UCSD-AML1 (cell line): ENCODE measurements around the gene DXO.
"Not testable (repeated sequence)": the region's sequence is repeated elsewhere in the genome, so short reads cannot be mapped to it uniquely, and the experiment has no call there.

Experiments
- DNase-seq: peaks from one replicate; lab custom pipeline; 2025; ENCODE audit not compliant: unreplicated experiment; lab: John Stamatoyannopoulos, UW

The DXO gene

GRCh38 chr6:31980195-31980876 is 8.4 kb upstream of the DXO start:
- DNase-seq = not testable (repeated sequence)

GRCh38 chr6:31979238-31979898 is 7.4 kb upstream of the DXO start:
- no peak for DNase-seq

- DNase-seq = no peak
Observed at GRCh38 chr6:31978831-31979230, 6.9 kb upstream of the DXO start.

DNA sequence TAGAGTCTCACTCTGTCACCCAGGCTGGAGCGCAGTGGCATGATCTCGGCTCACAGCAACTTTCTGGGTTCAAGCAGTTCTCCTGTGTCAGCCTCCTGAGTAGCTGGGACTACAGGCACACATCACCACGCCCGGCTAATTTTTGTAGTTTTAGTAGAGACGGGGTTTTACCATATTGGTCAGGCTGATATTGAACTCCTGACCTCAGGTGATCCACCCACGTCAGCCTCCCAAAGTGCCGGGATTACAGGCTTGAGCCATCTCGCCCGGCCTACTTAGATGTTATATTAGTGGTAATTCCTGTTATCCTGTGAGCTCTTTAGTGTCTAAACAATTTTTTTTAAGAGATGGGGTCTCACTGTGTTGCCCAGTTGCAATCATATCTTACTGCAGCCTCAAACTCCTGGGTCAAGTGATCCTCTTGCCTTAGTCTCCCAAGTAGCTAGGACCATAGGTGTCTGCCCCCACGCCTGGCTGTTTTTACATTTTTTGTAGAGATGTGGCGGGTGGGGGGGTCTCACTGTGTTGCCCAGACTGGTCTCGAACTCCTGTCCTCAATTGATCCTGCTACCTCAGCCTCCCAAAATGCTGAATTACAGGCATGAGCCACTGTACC is 6.0 kb upstream of the DXO start:
- no peak for DNase-seq

DNA sequence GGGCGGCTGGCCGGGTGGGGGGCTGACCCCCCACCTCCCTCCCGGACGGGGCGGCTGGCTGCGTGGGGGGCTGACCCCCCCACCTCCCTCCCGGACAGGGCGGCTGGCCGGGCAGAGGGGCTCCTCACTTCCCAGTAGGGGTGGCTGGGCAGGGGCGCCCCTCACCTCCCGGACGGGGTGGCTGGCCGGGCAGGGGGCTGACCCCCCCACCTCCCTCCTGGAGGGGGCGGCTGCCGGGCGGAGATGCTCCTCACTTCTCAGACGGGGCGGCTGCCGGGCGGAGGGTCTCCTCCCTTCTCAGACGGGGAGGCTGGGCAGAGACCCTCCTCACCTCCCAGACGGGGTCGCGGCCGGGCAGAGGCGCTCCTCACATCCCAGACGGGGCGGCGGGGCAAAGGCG is 4.1 kb upstream of the DXO start:
- not testable (repeated sequence) for DNase-seq

GRCh38 chr6:31972709-31973350 is 892 bp upstream of the DXO start:
- DNase-seq = no peak

GRCh38 chr6:31971279-31971992 is 502 bp downstream of the DXO start:
- DNase-seq = no peak

GRCh38 chr6:31970604-31971271 is 1.2 kb downstream of the DXO start:
- no peak for DNase-seq

DNA sequence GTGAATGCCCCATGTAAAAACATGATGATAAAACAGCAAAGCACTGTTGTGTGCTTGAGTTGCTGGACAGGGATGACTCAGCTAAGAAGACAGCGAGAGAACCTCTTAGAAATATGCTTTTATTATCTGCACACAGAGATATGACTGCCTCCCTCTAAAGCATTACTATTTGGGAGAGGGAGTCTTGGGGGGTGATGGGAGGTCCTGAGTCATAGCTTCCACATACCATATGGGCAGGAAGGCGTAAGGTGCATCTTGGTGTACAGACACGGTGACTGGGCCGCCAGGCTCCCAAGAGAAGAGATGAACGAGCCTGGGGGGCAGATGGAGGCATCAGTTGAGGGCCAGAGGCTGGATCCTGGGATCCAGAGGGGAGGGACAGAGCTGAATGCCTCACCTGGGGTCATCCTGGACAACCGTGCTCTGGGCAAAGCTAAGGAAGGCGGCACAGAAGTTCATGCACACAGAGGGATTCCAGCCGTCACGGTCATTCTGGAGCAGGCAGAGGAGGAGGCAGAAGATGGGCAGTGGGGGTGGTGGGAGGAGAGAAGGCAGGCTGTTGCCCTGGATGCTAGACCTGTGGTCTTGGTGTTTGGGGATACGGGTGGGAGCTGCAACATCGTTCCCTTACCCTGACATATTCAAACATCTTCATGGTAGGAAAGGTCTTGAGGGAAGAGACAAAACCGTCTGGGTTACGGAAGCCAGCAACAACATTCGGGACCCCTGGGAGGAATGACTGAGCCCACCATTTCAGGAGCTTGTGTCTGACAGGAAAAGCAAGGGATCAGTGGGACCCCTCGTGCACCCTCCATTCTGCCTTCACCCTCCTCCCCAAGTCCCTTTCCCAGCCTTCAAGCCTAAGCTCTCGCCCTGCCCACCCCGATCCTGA is 2.0 kb downstream of the DXO start:
- no peak for DNase-seq

GRCh38 chr6:31968791-31969711 is 2.9 kb downstream of the DXO start:
- no peak for DNase-seq

DNA sequence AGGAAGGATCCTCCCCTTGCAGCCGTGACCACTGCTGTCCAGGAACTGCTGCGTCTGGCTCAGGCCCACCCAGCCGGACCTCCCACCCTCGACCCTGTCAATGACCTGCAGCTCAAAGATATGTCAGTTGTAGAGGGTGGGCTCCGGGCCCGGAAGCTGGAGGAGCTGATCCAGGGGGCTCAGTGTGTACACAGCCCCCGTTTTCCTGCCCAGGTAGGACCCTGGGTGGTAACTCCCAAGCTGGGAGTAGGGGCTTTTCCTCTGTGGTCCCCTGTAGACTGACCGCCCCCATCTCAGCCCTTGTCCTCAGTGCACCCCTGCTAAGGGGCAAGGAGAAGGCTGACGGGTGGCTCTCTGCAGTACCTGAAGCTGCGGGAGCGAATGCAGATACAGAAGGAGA is 3.6 kb downstream of the DXO start:
- DNase-seq = no peak

- DNase-seq = no peak
Observed at GRCh38 chr6:31967926-31968320, 4.0 kb downstream of the DXO start.

GRCh38 chr6:31966997-31967925 is 4.7 kb downstream of the DXO start:
- no peak for DNase-seq

DNA sequence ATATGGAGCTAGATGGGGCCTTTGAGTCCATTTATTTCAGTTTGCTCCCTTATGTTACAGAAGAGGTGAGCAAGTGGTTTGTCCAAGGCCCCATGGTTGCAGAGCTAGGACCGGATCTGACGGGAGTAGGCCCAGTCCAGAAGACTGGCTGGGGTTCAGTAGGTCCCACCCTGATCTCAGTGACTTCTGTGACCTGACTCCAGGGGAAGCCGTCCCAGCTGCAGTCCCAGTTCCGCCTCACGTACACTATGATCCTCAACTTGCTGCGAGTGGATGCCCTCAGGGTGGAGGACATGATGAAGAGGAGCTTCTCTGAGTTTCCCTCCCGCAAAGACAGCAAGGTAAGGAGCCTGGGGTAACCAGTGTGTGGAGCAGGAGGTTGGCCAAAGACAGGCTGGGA is 5.4 kb downstream of the DXO start:
- DNase-seq = no peak

- DNase-seq = no peak
Observed at GRCh38 chr6:31965700-31966099, 6.2 kb downstream of the DXO start.

DNA sequence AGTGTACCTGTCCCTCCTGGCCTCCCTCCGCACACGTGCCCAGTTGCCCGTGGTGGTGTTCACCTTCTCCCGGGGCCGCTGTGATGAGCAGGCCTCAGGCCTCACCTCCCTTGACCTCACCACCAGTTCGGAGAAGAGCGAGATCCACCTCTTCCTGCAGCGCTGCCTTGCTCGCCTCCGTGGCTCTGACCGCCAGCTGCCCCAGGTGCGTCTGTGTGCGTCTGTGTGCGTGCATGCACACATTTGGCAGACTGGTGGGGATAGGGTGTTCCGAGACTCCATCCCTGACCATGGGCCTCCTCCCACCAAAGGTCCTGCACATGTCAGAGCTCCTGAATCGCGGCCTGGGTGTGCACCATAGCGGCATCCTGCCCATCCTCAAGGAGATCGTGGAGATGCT is 8.0 kb downstream of the DXO start:
- no peak for DNase-seq

DNA sequence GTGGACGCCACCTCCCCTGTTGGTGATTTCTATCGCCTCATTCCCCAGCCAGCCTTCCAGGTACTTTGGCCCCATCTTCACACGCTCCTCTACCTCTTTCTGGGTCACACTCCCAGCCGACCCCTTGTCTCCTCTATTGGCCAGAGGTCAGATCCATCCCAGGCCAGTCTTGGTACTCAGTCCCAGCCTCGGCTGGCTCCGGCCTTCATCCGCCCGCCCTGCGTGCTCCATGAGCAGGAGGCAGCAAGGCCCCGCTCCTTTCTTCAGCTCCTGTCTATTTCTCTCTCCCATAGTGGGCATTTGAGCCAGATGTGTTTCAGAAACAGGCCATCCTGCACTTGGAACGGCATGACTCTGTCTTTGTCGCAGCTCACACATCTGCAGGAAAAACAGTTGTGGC is 10.3 kb downstream of the DXO start:
- no peak for DNase-seq
